ENCODE results near the gene USO1. TPM values are rescaled to one million over a fixed set of nuclear protein-coding genes. Genes with fewer than 3 reads are reported as not detected.

The USO1 gene
- total RNA-seq (10 to 100 TPM; 17.8 to 54.8 (median 35.0) TPM), polyA plus RNA-seq (10 to 100 TPM; 23.8 to 27.4 TPM), total RNA-seq (59.6 reads per million, percentile 75 among the genes with 10 or more reads in this experiment)

- CTCF ChIA-PET, result interaction anchor here (0.6 to 2.5 kb wide), 20 partner anchors 9 to 210 kb away, joined by 3 to 16 read pairs (median 4); partner anchors contain the start of genes CDKL2, RCHY1 and THAP6
- H3K27me3 Mint-ChIP-seq, result peaks cover 0 to 4% (median 0%) of the 10 kb centered on the region in 5 donors
- Histone ChIP-seq H3K4me1 (ENCODE audit: control insufficient read depth in 2 of 2, insufficient read depth in 2 of 2, low read length in 2 of 2) (peaks cover 25 to 30% of the 10 kb centered on the region in 2 donors), H3K4me3 (ENCODE audit: low read length) (peak within 1 kb of the TSS; percentile 87), H3K27me3 (ENCODE audit: control insufficient read depth in 2 of 2, insufficient read depth in 2 of 2, low read length in 2 of 2) (no peaks in the 10 kb centered on the region), H3K36me3 (ENCODE audit: control insufficient read depth in 2 of 3, insufficient read depth in 3 of 3, low read length in 3 of 3) (peaks cover 0 to 6% (median 0%) of the 10 kb centered on the region in 3 experiments), H3K9me3 (ENCODE audit: control insufficient read depth in 2 of 3, low read length in 3 of 3) (no peaks in the 10 kb centered on the region), H3K27ac (ENCODE audit: low read depth, low read length) (peak within 1 kb of the TSS; percentile 91)
- intact Hi-C loops (cut with micrococcal nuclease), result loop anchor here (1.0 to 5.0 kb wide), 18 partner anchors 15 to 1433 kb away; partner anchors contain the start of genes CDKL2 (in 2 of the 2), G3BP2 (in 2 of the 2), NUP54 (in 2 of the 2) and RCHY1 (in 2 of the 2)
- ATAC-seq (peak; percentile 98), DNase-seq (peak; percentile 98 to 100 (median 99))
- peaks cover 32 to 60% (median 59%) of the 10 kb centered on the region in 7 donors for H3K4me1 Mint-ChIP-seq
- H3K4me3 Mint-ChIP-seq, result peak within 1 kb of the TSS; percentile 93 to 100 (median 100)
- H3K36me3 Mint-ChIP-seq, result peaks cover 0 to 16% (median 0%) of the 10 kb centered on the region in 5 donors
- peak within 1 kb of the TSS; percentile 97 to 100 (median 99) for H3K27ac Mint-ChIP-seq
- H3K9me3 Mint-ChIP-seq, result peaks cover 0 to 4% (median 0%) of the 10 kb centered on the region in 11 donors
- POLR2A ChIA-PET, result interaction anchor here (0.6 to 9.6 kb wide), 28 partner anchors 9 to 424 kb away, joined by 3 to 148 read pairs (median 4); partner anchors contain the start of genes CDKL2, G3BP2, NAAA and NUP54
Observed at GRCh38 chr4:75724066-75724866, at the start of gene USO1. TSS of gene USO1 (plus strand) at chr4:75724577. CDS start at chr4:75724820, 243 bp downstream.

GRCh38 chr4:75675004-75675531 lies 49.3 kb upstream of the USO1 start:
- H3K4me3 Mint-ChIP-seq, result no peak overlapping the region
- Histone ChIP-seq H3K27ac (ENCODE audit: low read depth, low read length) (no peak overlapping the region), H3K27me3 (ENCODE audit: control insufficient read depth in 2 of 2, insufficient read depth in 2 of 2, low read length in 2 of 2) (no peaks in the 10 kb centered on the region), H3K36me3 (ENCODE audit: control insufficient read depth in 2 of 3, insufficient read depth in 3 of 3, low read length in 3 of 3) (peaks cover 0 to 10% (median 0%) of the 10 kb centered on the region in 3 experiments), H3K4me3 (ENCODE audit: low read length) (no peak overlapping the region), H3K4me1 (ENCODE audit: control insufficient read depth in 2 of 2, insufficient read depth in 2 of 2, low read length in 2 of 2) (peaks cover 22 to 25% of the 10 kb centered on the region in 2 donors), H3K9me3 (ENCODE audit: control insufficient read depth in 2 of 3, low read length in 3 of 3) (no peaks in the 10 kb centered on the region)
- ChIA-PET CTCF (interaction anchor here (2.3 kb wide), 1 partner anchor 49 kb away, joined by 11 read pairs; the partner anchor contains the start of gene USO1), POLR2A (interaction anchor here (0.5 to 8.1 kb wide), 3 partner anchors 10 to 50 kb away, joined by 3 to 148 read pairs (median 8); partner anchors contain the start of gene USO1)
- H3K9me3 Mint-ChIP-seq, result peaks cover 0 to 7% (median 0%) of the 10 kb centered on the region in 11 donors
- DNase-seq (no peak), ATAC-seq (no peak)
- H3K27me3 Mint-ChIP-seq, result no peaks in the 10 kb centered on the region
- peak overlapping the region in 4 of 9 donors; percentile 12 to 64 (median 34) for H3K27ac Mint-ChIP-seq
- intact Hi-C loops (cut with micrococcal nuclease), result loop anchor here in 1 of 2 donors (10.0 kb wide), 1 partner anchor 1230 kb away; the partner anchor contains the start of gene AREG
- H3K36me3 Mint-ChIP-seq, result peaks cover 0 to 8% (median 0%) of the 10 kb centered on the region in 5 donors
- H3K4me1 Mint-ChIP-seq, result peaks cover 21 to 30% (median 27%) of the 10 kb centered on the region in 7 donors

- DNase-seq (no peak), ATAC-seq (no peak)
- H3K36me3 ChIP-seq (ENCODE audit: control insufficient read depth in 2 of 3, insufficient read depth in 3 of 3, low read length in 3 of 3), result no peaks in the 10 kb centered on the region
- H3K36me3 Mint-ChIP-seq, result peaks cover 0 to 4% (median 0%) of the 10 kb centered on the region in 5 donors
- CTCF ChIA-PET, result no interaction called here
- H3K4me3 Mint-ChIP-seq, result no peak overlapping the region
- peak overlapping the region in 1 of 9 donors; percentile 14 for H3K27ac Mint-ChIP-seq
- peaks cover 0 to 1% (median 0%) of the 10 kb centered on the region in 11 donors for H3K9me3 Mint-ChIP-seq
- H3K4me1 ChIP-seq (ENCODE audit: control insufficient read depth in 2 of 2, insufficient read depth in 2 of 2, low read length in 2 of 2), result peaks cover 7 to 14% of the 10 kb centered on the region in 2 donors
- no peaks in the 10 kb centered on the region for H3K9me3 ChIP-seq (ENCODE audit: control insufficient read depth in 2 of 3, low read length in 3 of 3)
- H3K27me3 Mint-ChIP-seq, result no peaks in the 10 kb centered on the region
- H3K4me3 ChIP-seq (ENCODE audit: low read length), result no peak overlapping the region
- no peaks in the 10 kb centered on the region for H3K27me3 ChIP-seq (ENCODE audit: control insufficient read depth in 2 of 2, insufficient read depth in 2 of 2, low read length in 2 of 2)
- peaks cover 13 to 26% (median 21%) of the 10 kb centered on the region in 7 donors for H3K4me1 Mint-ChIP-seq
- POLR2A ChIA-PET, result no interaction called here
- intact Hi-C loops (cut with micrococcal nuclease), result loop anchor here in 1 of 2 donors (10.0 kb wide), 1 partner anchor 1234 kb away; the partner anchor contains the start of gene AREG
- no peak overlapping the region for H3K27ac ChIP-seq (ENCODE audit: low read depth, low read length)
Observed at GRCh38 chr4:75678473-75678872, 45.9 kb upstream of the USO1 start.

GRCh38 chr4:75678965-75679364 lies 45.4 kb upstream of the USO1 start:
- POLR2A ChIA-PET, result no interaction called here
- Mint-ChIP-seq H3K9me3 (no peaks in the 10 kb centered on the region), H3K36me3 (peaks cover 0 to 4% (median 0%) of the 10 kb centered on the region in 5 donors), H3K27ac (no peak overlapping the region), H3K4me1 (peaks cover 9 to 25% (median 20%) of the 10 kb centered on the region in 7 donors), H3K27me3 (no peaks in the 10 kb centered on the region), H3K4me3 (no peak overlapping the region)
- intact Hi-C loops (cut with micrococcal nuclease), result loop anchor here in 1 of 2 donors (10.0 kb wide), 1 partner anchor 1234 kb away; the partner anchor contains the start of gene AREG
- Histone ChIP-seq H3K4me1 (ENCODE audit: control insufficient read depth in 2 of 2, insufficient read depth in 2 of 2, low read length in 2 of 2) (peaks cover 3 to 14% of the 10 kb centered on the region in 2 donors), H3K27ac (ENCODE audit: low read depth, low read length) (no peak overlapping the region), H3K9me3 (ENCODE audit: control insufficient read depth in 2 of 3, low read length in 3 of 3) (no peaks in the 10 kb centered on the region), H3K36me3 (ENCODE audit: control insufficient read depth in 2 of 3, insufficient read depth in 3 of 3, low read length in 3 of 3) (no peaks in the 10 kb centered on the region), H3K27me3 (ENCODE audit: control insufficient read depth in 2 of 2, insufficient read depth in 2 of 2, low read length in 2 of 2) (no peaks in the 10 kb centered on the region), H3K4me3 (ENCODE audit: low read length) (no peak overlapping the region)
- CTCF ChIA-PET, result no interaction called here
- ATAC-seq, result no peak
- DNase-seq, result no peak

- H3K27me3 ChIP-seq (ENCODE audit: control insufficient read depth in 2 of 2, insufficient read depth in 2 of 2, low read length in 2 of 2), result no peaks in the 10 kb centered on the region
- Mint-ChIP-seq H3K4me3 (no peak overlapping the region), H3K4me1 (peaks cover 8 to 22% (median 17%) of the 10 kb centered on the region in 7 donors), H3K36me3 (peaks cover 0 to 4% (median 0%) of the 10 kb centered on the region in 5 donors), H3K27me3 (no peaks in the 10 kb centered on the region), H3K9me3 (no peaks in the 10 kb centered on the region), H3K27ac (no peak overlapping the region)
- intact Hi-C loops (cut with micrococcal nuclease), result loop anchor here in 1 of 2 donors (10.0 kb wide), 1 partner anchor 1235 kb away; the partner anchor contains the start of gene AREG
- no peaks in the 10 kb centered on the region for H3K9me3 ChIP-seq (ENCODE audit: control insufficient read depth in 2 of 3, low read length in 3 of 3)
- CTCF ChIA-PET, result no interaction called here
- H3K4me3 ChIP-seq (ENCODE audit: low read length), result no peak overlapping the region
- no peaks in the 10 kb centered on the region for H3K36me3 ChIP-seq (ENCODE audit: control insufficient read depth in 2 of 3, insufficient read depth in 3 of 3, low read length in 3 of 3)
- H3K4me1 ChIP-seq (ENCODE audit: control insufficient read depth in 2 of 2, insufficient read depth in 2 of 2, low read length in 2 of 2), result peaks cover 0 to 10% of the 10 kb centered on the region in 2 donors
- POLR2A ChIA-PET, result no interaction called here
- H3K27ac ChIP-seq (ENCODE audit: low read depth, low read length), result no peak overlapping the region
- ATAC-seq (no peak), DNase-seq (no peak)
Observed at GRCh38 chr4:75679876-75680575, 44.4 kb upstream of the USO1 start.
